Testis (tissue), 3 donors: ENCODE measurements around the gene BEAN1. TPM values are rescaled to one million over a fixed set of nuclear protein-coding genes. Genes with fewer than 3 reads are reported as not detected.
A peak's percentile ranks its signal among the peaks of the same experiment; 100 is the strongest.

ENCODE experiments used
- DNase-seq: peaks from one replicate; pipeline ENCODE4 v3.0.0-alpha.2; 2019
- H3K27ac ChIP-seq, 2 donors: fragments of 200-600 bp; sonication (generic); one replicate each; pipeline ENCODE4 v1.5.1; 2019
- H3K27me3 ChIP-seq: fragments of 200-600 bp; sonication (generic); one replicate; pipeline ENCODE4 v1.5.1; 2019
- H3K36me3 ChIP-seq: fragments of 200-600 bp; sonication (generic); one replicate; pipeline ENCODE4 v1.5.1; 2017; ENCODE audit warnings: low read depth; ENCODE audit errors: missing control alignments
- H3K4me1 ChIP-seq: fragments of 200-600 bp; sonication (generic); one replicate; pipeline ENCODE4 v1.5.1; 2019
- H3K4me3 ChIP-seq, 2 donors: fragments of 200-600 bp; sonication (generic); one replicate each; pipeline ENCODE4 v1.5.1; 2017 to 2019
- H3K9me3 ChIP-seq: fragments of 200-600 bp; sonication (generic); one replicate; pipeline ENCODE4 v1.5.1; 2017
- CTCF ChIP-seq, 3 experiments: fragments of 450-650 bp in 2 of 3; fragments of 200-600 bp in 1 of 3; sonication (generic) in 1 of 3; IDR thresholded peaks; one replicate each; pipeline ENCODE4 v1.5.1; 2016 to 2019; ENCODE audit warnings: antibody characterized with exemption in 3 of 3, mild to moderate bottlenecking in 2 of 3, moderate library complexity in 1 of 3
- POLR2A ChIP-seq: fragments of 450-650 bp; IDR thresholded peaks from one replicate; pipeline ENCODE4 v1.6.1; 2017; ENCODE audit warnings: antibody characterized with exemption, mild to moderate bottlenecking, moderate library complexity
- WGBS, 2 donors: methylation state at CpG; one replicate each; pipeline ENCODE4 v1.1.5; 2018; 5-methylcytosine and 5-hydroxymethylcytosine counted together
- intact Hi-C: fragments of 100-400 bp; cut with DNase I; formaldehyde crosslinking; loops from one replicate; pipeline ENCODE4 v1.15.1; 2023; ENCODE audit warnings: low total_unique reads
- polyA plus RNA-seq: library from polyadenylated mRNA; stranded (reverse); fragments of 350-450 nt; fragmentation: Illumina TruSeq; extraction: RNeasy Lipid Tissue Mini Kit (QIAGEN cat#74804); gene quantifications from one replicate; pipeline ENCODE4 v1.2.3, GENCODE V29; 2014; ENCODE audit warnings: low read depth, low replicate concordance; ENCODE audit not compliant: insufficient read depth
- total RNA-seq, 2 donors: library from RNA; depleted of rRNA; stranded (reverse); fragments of >200 nt; gene quantifications; one replicate each; pipeline ENCODE4 v1.2.3, GENCODE V29; 2016

The BEAN1 gene
- total and polyA plus RNA-seq, 3 donors from 2014 or later, result 4.2 to 18.0 (median 6.1) TPM

- 86 to 88% methylated on average over 4 to 5 of the region's 5 CpGs for WGBS, 2 donors
- intact Hi-C loops, result no loop called here
- no peak overlapping the region for H3K27ac ChIP-seq
- no peak overlapping the region for H3K4me3 ChIP-seq
- no peaks in the 10 kb centered on the region for H3K27me3 ChIP-seq
- no peak for DNase-seq
- peaks cover 13% of the 10 kb centered on the region for H3K4me1 ChIP-seq
- H3K36me3 ChIP-seq, result no peaks in the 10 kb centered on the region
- TF ChIP-seq POLR2A, result no peak
- TF ChIP-seq CTCF (IDR thresholded peaks at IDR 0.05), result no peak
- H3K9me3 ChIP-seq, result no peaks in the 10 kb centered on the region
Measured at GRCh38 chr16:66509576-66509975, 82.5 kb downstream of the BEAN1 start.

- Histone ChIP-seq H3K4me1 (peaks cover 13% of the 10 kb centered on the region), H3K27me3 (no peaks in the 10 kb centered on the region), H3K36me3 (no peaks in the 10 kb centered on the region), H3K4me3 (no peak overlapping the region), H3K9me3 (no peaks in the 10 kb centered on the region), H3K27ac (no peak overlapping the region)
- intact Hi-C loops, result no loop called here
- DNase-seq, result no peak
- TF ChIP-seq CTCF (IDR thresholded peaks at IDR 0.05) (no peak), POLR2A (no peak)
- 70 to 74% methylated on average over 5 of the region's 5 CpGs for WGBS, 2 donors
Measured at GRCh38 chr16:66510298-66510697, 83.2 kb downstream of the BEAN1 start.

GRCh38 chr16:66510711-66511601 lies 83.9 kb downstream of the BEAN1 start:
- 42 to 49% methylated on average over 11 to 12 of the region's 12 CpGs for WGBS, 2 donors
- Histone ChIP-seq H3K4me1 (peaks cover 13% of the 10 kb centered on the region), H3K4me3 (no peak overlapping the region), H3K27ac (peak overlapping the region; percentile 4 to 75), H3K27me3 (no peaks in the 10 kb centered on the region), H3K36me3 (no peaks in the 10 kb centered on the region), H3K9me3 (no peaks in the 10 kb centered on the region)
- intact Hi-C loops, result no loop called here
- peak; percentile 52 for DNase-seq
- TF ChIP-seq CTCF (IDR thresholded peaks at IDR 0.05), result no peak
- TF ChIP-seq POLR2A, result no peak

GRCh38 chr16:66511602-66512271 lies 84.6 kb downstream of the BEAN1 start:
- Histone ChIP-seq H3K27me3 (no peaks in the 10 kb centered on the region), H3K36me3 (no peaks in the 10 kb centered on the region), H3K27ac (peak overlapping the region; percentile 4 to 75), H3K4me3 (no peak overlapping the region), H3K4me1 (peaks cover 20% of the 10 kb centered on the region), H3K9me3 (no peaks in the 10 kb centered on the region)
- intact Hi-C loops, result no loop called here
- WGBS, 2 donors, result 62 to 63% methylated on average over 12 to 13 of the region's 13 CpGs
- no peak for DNase-seq
- no peak for TF ChIP-seq CTCF (IDR thresholded peaks at IDR 0.05)
- no peak for TF ChIP-seq POLR2A
